GM18517 (cell line): ENCODE results near the gene NFATC1.

Experiments used
- ATAC-seq: cut with Tn5 transposase; IDR thresholded peaks from one replicate; pipeline ENCODE4 v1.9.1; 2021; ENCODE audit warnings: mild to moderate bottlenecking, moderate library complexity; ENCODE audit not compliant: unreplicated experiment

The NFATC1 gene

DNA sequence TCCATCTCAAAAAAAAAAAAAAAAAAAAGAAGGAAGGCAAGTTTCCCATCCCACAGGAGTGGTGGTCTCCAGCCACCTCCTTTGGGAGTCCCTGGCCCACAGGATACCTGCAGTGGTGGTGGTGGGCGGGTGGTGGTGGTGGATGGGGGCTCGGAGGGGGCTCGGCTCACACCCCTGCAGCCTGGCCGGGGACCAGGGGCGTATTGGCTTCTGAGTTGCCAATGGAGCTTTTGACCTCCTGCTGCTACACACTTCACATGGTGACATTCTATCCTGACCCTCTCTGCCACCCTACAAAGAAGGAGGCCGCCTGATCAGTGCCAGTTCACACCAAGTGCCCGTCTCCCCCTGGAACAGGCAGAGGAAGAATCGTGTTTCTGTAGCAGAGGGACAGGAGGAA, 119.6 kb downstream of the NFATC1 start:
- ATAC-seq = no peak

DNA sequence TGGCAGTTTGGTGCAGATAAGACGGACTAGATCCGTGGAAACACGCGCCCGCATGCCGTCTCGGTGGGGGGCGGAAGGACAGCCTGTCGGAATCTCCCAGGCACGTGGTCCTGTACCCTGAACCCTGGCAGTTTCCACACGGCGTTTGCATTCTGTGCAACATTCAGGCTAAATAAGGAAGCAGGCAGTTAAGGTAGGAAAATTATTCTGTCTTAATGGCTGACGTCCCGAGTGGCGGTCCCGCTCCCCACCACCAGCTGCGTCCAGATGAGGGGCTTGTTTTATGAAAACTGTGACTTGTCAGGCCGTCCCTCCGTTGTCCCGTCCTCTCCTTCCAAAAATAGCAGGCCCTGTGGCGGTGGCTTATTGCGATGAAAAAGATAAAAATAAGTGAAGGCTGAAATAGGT, 120.2 kb downstream of the NFATC1 start:
- no peak for ATAC-seq

DNA sequence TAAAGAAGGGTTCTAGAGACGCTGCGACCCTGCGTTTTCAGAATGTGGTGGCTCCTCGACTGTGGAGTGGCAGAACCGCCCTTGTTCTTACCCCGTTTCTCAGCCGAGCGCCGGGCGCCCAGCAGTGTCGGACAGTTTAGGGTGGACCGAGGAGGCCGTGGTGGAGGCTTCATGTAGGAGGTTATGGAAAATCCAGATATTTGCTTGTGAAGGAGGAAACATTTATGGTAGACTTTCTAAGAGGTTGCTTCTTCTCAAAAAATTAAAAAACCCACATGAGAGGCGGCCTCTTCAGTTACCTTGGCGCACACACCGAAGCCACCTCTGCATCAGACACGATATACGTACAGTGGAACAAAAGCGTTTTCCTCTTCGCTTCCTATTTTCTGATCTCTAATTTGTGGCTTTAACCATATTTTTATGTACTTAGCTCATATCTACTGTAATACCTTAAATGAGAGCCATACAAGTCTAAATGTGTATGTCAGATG, 120.8 kb downstream of the NFATC1 start:
- no peak for ATAC-seq

DNA sequence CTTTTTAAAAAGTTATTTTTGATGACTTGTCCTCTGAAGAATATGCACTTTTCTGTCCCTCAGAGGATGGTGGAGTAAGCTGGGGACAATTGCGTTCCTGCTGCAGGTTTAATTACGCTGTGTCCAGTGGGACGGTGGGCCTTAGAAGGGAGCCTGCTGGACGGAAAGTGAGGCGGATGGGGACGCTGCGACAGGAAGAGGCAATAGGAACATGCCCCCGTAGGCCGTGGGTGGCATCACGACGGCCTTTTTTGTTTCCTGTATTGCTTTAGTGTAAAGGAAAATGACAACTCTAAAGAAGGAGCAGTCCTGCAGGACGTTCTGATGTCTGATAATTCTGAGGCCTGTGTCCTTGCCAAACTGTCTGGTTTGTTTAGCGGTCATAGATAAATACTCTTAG, 121.6 kb downstream of the NFATC1 start:
- no peak for ATAC-seq

DNA sequence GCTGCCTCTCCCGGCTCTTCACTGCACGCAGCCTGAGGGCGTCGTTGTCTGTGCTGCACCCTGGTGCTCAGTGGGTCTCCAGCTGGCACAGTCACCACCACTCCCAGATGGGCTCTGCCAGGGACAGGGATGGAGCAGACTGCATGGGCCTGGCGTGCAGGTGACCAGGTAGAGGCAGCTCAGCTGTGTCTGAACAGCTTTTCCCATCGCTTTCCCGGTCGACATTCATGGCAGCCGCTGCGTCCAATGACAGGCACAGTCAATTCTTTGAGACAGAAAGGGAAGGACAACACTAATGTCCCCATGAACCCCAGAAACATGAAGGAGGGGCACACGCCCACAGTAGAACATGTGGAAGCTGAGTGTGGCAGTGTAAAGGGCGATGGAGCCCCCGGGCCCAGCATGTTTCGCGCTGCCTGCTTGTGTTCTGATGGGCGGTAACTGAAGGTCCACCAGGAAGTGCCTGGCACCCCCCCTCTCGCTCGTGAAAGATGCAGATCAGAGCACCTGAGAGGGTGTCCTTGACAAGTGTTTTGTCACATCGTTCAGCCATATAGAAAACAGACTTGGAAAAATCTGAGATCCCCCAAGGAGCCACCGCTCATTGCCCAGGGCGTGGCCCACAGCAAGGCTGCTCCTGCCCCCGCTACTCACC, 122.4 kb downstream of the NFATC1 start:
- no peak for ATAC-seq

DNA sequence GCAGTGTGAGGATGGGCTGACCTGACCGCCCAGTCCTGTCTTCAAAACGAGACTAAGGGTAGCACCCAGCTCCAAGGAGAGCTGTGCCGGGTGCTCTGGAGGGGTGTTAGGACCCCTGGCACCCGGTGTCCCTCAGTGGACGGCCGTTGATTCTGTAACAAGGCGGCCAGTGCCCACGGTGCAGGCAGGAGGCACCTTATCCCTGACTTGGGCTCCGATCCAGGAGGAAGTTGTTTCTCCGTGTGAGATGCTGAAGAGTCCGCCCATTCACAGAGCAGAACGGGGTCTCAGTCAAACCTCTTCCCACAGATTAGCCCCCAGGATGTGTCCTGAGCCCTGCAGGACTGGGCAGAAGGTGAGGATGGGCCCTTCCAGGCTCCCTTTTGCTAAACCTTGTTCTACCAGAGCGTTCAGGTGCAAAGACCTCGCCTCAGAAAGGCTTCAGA, 123.0 kb downstream of the NFATC1 start:
- ATAC-seq = no peak

DNA sequence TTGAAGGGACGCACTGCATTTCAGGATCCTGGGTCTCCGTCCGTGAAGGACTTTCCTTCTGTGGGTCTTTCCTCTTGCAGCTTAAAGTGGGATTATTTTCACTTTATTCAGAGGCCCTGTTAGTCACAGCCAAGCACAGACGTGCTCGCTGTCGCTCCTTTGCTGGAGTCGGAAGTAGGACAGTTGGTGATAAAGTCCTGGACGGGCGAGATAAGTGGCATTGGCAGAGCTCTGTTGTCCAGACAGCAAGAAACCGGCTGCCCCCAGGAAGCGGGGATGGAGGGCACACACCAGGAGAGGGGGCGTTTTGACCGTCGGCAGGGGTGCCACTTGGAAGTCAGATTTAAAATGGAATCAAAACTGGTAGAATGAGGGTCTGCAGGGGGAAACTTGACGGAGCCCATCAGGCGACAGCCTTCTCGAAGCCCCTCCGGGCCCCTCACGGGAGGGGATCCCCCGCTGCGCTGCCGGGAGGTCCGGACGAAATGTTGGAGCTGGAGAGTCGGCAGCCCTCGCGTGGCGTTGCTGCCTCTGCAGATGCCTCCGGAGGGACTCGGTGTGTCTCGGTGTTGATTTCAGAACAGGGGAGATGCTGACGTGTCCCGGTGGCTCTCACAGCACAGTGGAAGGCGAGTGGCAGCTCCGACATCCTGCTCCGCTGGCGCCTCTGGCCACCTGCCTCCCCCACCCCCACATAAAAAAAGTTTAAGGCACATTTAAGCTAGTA, 124.2 kb downstream of the NFATC1 start:
- no peak for ATAC-seq

DNA sequence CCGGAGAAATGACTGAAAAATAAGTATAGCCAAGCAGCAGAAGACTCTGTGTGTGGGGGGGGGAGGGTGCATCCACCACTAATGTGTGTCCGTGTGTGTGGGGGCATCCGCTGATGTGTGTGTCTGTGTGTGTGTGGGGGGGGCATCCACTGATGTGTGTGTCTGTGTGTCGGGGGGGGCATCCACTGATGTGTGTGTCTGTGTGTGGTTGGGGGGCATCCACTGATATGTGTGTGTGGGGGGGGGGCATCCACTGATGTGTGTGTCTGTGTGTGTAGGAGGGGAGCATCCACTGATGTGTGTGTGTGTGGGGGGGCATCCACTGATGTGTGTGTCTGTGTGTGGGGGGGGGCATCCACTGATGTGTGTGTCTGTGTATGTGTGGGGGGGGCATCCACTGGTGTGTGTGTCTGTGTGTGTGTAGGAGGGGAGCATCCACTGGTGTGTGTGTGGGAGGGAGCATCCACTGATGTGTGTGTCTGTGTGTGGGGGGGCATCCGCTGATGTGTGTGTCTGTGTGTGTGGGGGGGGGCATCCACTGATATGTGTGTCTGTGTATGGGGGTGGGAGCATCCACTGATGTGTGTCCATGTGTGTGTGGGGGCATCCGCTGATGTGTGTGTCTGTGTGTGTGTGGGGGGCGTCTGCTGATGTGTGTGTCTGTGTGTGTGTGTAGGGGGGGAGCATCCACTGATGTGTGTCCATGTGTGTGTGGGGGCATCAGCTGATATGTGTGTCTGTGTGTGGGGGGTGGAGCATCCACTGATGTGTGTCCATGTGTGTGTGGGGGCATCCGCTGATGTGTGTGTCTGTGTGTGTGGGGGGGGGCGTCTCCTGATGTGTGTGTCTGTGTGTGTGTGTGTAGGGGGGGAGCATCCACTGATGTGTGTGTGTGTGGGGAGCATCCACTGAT, 125.0 kb downstream of the NFATC1 start:
- no peak for ATAC-seq

DNA sequence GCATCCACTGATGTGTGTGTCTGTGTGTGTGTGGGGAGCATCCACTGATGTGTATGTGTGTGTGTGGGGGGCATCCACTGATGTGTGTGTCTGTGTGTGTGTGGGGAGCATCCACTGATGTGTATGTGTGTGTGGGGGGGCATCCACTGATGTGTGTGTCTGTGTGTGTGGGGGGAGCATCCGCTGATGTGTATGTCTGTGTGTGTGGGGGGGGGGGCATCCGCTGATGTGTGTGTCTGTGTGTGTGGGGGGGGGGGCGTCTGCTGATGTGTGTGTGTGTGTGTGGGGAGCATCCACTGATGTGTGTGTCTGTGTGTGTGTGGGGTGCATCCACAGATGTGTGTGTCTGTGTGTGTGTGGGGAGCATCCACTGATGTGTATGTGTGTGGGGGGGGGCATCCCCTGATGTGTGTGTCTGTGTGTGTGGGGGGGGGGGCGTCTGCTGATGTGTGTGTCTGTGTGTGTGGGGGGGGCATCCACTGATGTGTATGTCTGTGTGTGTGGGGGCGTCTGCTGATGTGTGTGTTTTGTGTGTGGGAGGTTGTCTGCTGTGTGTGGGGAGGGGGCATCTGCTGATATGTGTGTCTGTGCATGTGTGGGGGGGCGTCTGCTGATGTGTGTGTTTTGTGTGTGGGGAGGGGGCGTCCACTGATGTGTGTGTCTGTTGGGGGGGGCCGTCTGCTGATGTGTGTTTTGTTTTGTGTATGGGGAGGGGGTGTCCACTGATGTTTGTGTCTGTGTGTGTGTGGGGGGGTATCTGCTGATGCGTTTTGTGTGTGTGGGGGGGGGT, 125.9 kb downstream of the NFATC1 start:
- ATAC-seq = no peak

DNA sequence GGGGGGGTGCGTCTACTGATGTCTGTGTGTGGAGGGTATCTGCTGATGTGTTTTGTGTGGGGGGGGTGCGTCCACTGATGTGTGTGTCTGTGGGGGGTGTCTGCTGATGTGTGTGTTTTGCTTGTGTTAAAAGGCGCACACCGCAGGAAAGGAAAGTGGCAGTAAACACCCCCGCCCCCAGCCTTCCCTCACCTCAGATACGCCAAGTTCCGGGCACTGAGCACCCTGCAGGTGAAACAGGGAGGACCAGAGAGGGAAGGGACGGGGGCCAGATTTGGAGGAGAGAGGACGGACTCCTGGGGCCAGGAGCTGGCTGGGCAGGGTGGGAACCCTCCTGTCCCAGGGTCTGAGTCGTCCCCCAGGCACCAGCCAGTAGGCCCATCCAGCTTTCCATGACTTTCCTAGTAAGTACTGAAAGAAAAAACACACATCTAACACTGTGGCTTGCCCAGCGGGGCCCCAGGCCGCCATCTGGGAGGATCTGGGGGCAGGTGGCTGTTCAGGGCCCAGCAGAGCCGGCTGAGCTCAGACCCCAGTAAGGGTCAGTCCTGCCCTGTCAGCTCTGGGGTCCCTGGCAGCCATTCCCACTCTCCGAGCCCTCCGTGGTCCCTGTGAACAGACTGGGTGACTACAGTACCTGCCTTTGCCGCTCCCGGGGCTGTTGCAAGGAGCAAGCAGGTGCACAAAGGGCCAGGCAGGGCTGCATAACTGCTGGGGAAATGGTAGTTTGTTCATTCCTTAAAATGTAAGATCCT, 126.9 kb downstream of the NFATC1 start:
- ATAC-seq = no peak

DNA sequence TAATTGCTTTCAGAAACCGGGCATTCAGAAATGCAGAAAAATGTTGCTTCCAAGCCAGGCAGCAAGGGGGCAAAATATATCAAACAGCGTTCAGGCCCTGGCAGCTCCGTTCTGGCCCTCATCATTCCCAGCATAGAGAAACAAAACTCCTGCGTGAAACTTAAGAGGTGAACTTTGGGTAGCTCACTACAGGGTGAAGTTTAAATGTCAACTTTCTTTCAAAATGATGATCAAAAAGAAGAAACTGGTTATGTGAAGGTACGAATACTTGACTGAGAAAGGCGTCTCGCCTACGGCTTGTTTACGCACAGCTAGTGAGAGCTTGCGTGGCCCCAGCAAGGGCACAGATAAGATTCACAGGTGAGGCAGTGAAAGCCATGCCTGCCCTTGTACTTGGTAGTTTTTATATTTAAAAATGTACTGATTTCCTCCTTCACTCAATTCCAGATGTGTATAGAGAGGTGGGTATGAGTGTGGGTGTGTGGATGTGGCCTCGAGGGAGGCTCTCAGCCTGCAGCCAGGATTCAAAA, 127.5 kb downstream of the NFATC1 start:
- ATAC-seq = peak; percentile 57

DNA sequence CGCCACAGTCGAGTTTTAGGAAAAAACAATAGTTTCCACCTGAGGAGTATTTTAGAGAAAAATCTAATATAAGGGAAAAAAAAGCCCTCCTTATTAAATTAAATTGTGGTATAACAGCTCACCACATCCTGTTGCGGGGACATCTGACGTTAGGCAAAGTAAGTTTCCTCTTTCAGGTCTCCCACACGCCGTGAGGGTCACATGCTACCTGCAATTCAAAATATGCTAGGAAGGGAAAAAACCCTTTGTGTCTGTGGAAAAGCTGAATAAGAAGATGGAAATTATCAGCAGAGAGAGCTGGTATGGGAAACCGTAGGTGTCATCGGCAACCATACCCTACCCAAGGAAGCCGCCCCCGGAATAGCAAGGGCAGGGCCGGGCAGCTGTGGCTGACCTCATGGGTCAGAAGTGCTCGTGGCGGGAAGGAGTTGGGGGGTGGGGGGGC, 128.0 kb downstream of the NFATC1 start:
- ATAC-seq = peak; percentile 77

DNA sequence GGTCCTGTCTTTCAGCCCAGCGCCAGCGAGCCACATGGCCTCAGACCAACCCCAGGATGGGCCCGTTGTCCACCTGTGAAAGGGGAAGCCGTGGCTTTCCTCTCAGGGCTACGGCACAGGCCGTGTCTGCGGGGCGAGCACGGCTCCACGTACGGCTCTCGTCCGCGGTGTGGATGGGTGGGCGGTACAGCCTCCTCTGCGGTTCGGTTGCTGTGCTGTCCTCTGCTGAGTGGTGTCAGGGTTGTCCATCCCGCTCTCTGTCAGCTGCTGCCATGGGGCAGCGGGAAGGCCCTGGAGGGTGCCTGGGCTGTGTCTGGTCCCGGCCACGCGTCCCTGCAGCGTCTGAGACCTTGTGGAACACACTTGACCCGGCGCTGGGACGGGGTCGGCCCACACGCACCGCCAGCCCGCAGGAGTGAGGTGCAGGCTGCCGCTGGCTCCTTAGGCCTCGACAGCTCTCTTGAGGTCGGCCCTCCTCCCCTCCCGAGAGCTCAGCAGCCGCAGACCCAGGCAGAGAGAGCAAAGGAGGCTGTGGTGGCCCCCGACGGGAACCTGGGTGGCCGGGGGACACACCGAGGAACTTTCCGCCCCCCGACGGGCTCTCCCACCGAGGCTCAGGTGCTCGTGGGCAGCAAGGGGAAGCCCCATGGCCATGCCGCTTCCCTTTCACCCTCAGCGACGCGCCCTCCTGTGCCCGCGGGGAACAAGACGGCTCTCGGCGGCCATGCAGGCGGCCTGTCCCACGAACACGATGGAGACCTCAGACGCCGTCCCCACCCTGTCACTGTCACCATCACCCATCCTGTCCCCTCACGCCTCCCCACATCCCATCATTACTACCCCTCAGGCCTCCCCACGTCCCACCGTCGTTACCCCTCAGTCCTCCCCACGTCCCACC, 128.7 kb downstream of the NFATC1 start:
- ATAC-seq = peak; percentile 23

DNA sequence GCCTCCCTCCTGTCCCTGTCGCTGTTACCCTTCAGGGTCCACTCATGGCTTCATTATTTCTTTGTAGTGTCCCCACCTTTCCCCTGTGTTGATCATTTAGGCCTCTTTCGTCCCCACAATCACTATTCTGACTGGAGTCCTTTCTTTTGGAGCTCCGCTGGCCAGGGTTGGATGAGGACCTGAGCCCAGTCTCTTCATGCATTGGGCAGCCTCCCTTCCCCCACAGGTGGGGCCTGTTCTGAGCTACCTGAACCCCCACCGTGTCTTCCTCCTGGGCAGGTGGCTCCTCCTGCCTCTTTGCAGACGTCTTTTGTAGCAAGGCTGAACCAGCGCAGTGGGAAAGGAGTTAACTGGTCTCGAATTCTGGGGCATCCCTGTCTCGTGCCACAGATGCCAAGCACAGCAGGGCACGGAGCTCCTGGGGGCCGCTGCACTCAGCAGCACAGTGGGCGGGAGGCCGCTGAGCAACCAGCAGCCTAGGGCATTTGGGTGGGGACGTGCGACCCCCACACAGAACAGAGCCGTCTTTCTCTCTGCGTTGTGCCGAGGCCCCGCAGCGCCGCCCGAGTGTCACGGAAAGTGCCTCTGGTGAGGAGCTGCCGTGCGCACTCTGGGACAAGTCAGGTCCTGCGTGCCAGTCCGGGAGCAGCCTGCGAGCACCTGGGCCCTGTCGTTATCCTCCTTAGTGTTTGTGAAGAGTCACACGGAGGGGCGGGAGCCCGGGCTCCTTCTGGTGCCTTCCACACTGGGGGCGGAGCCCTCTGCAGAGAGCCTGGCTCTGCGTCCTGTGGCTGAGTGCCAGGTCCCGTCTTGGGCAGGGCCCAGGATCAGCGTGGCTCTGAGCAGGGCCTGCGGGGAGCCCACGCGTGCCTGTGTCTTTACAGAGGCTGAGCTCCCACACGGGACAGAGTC, 130.1 kb downstream of the NFATC1 start:
- ATAC-seq = no peak

DNA sequence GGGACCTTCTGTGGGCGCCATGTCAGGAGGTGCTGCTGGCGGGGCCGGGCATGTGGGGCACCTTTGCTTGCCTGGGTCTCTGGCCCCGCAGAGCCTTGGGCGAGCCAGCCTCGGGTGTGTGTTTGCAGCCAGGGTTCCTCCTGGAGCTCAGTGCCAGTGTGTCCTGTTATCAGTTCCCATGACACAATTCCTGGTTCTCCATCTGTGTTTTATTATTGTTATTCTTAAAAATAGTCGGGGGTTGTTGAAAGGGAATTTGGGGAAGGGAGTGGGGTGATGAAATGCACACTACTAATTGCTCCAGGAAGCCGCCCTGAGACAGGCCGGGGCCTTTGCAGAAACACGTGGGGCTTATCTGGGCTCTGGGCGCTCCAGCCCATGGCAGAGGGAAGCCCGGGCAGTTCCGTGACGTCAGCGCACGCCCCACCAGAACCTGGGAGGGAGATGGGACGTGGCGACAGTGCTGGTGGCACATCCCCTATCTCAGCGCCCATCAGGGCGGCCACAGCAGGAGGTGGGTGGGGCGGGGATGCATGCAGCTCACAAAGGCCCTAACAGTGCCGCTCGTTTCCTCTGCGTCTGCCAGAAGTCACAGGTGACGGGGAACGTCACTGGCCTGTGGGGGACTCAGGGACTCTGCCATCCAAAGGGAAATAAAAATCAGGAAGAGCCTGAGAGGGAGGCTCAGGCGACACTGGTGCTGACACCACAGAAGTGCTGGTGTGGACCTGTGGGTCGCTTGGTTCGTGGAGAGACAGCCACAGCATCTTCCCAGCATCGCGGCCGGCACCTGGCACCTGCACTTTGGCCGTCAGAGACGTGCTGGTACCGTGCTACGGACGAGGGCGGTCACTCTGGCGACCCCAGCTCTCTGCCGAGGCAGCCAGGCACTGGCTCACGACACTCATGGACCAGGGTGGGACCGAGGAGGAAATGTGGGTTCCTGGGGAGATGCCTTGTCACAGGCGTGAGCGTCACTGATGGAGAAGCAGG, 131.0 kb downstream of the NFATC1 start:
- no peak for ATAC-seq

DNA sequence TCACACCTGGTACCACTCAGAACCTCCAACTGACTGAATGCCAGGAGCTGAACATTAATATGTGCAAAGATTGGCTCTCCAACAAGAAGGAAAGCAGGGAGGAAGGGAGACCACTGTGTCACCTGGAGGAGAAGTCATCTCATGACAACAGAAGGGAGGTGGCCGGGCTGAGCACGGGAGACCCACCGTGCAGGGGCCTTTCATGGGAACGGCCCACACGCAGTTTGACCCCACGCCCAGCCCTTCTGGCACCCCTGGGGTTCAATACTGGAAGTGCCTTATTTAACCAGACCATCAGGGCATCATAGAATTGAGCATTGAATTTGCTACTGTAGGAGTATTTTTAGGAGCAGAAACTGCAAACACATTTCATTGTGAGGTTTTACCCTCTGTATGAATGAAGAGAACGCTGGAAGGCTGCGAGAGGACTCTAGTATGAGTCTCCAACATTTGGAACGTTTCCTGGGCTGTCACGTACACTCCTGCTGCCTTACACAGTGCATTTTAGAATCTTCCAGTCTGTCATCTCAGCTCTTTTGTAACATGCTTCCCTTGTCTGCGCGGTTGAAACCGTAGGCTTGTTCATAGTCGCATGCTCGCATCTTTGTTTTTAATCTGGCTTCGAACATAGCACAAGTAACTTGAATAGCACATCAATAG, 132.1 kb downstream of the NFATC1 start:
- ATAC-seq = no peak
